MM.1S (cell line): ENCODE results near the gene TP73.

Experiments
- DNase-seq: peaks from one replicate; pipeline ENCODE4 v3.0.0-alpha.2; 2015
- H2AFZ ChIP-seq: fragments of 300-600 bp; sonication (generic); 2 replicates; pipeline ENCODE4 v1.6.0; 2016; ENCODE audit warnings: antibody characterized with exemption, low read length
- H3F3A ChIP-seq: fragments of 300-600 bp; sonication (generic); 2 replicates; pipeline ENCODE4 v1.6.1; 2016; ENCODE audit warnings: mild to moderate bottlenecking, antibody characterized with exemption, low read length, moderate library complexity, mixed read lengths; ENCODE audit not compliant: insufficient read depth
- H3K27ac ChIP-seq: fragments of 300-600 bp; sonication (generic); 2 replicates; pipeline ENCODE4 v1.5.1; 2016; ENCODE audit warnings: mild to moderate bottlenecking, low read length
- H3K27me3 ChIP-seq: fragments of 300-600 bp; sonication (generic); replicated peaks from 2 replicates; pipeline ENCODE4 v1.6.0; 2016; ENCODE audit warnings: low read length; ENCODE audit not compliant: insufficient read depth
- H3K36me3 ChIP-seq: fragments of 300-600 bp; sonication (generic); replicated peaks from 2 replicates; pipeline ENCODE4 v1.6.1; 2016; ENCODE audit warnings: mild to moderate bottlenecking, low read length, mixed read lengths; ENCODE audit not compliant: insufficient read depth
- H3K4me1 ChIP-seq: fragments of 300-600 bp; sonication (generic); 2 replicates; pipeline ENCODE4 v1.6.1; 2016; ENCODE audit warnings: low read length, mixed read lengths
- H3K4me2 ChIP-seq: fragments of 300-600 bp; sonication (generic); 2 replicates; pipeline ENCODE4 v1.6.0; 2016; ENCODE audit warnings: low read depth, low read length
- H3K4me3 ChIP-seq: fragments of 300-600 bp; sonication (generic); 2 replicates; pipeline ENCODE4 v1.5.1; 2016; ENCODE audit warnings: low read length, mixed read lengths
- H3K79me2 ChIP-seq: fragments of 300-600 bp; sonication (generic); 2 replicates; pipeline ENCODE4 v1.6.1; 2016; ENCODE audit warnings: mixed run types, low read length, mixed read lengths
- H3K9ac ChIP-seq: fragments of 300-600 bp; sonication (generic); 2 replicates; pipeline ENCODE4 v1.6.1; 2016; ENCODE audit warnings: low read length, mixed read lengths
- H3K9me2 ChIP-seq: fragments of 300-600 bp; sonication (generic); replicated peaks from 2 replicates; pipeline ENCODE4 v1.6.1; 2016; ENCODE audit warnings: mild to moderate bottlenecking, low read length, mixed read lengths; ENCODE audit not compliant: insufficient read depth
- H3K9me3 ChIP-seq: fragments of 300-600 bp; sonication (generic); replicated peaks from 2 replicates; pipeline ENCODE4 v1.6.1; 2016; ENCODE audit warnings: mild to moderate bottlenecking, low read length, mixed read lengths; ENCODE audit not compliant: insufficient read depth
- H4K20me1 ChIP-seq: fragments of 300-600 bp; sonication (generic); 2 replicates; pipeline ENCODE4 v1.6.1; 2016; ENCODE audit warnings: mild to moderate bottlenecking, low read length, moderate library complexity, mixed read lengths; ENCODE audit not compliant: insufficient read depth
- EZH2 ChIP-seq: fragments of 300-600 bp; sonication (generic); optimal IDR thresholded peaks from 2 replicates; pipeline ENCODE3; 2017; ENCODE audit warnings: low read depth, mild to moderate bottlenecking, antibody characterized with exemption, low read length, mixed read lengths
- EZH2phosphoT487 ChIP-seq: fragments of 300-600 bp; sonication (generic); IDR thresholded peaks from 2 replicates; pipeline ENCODE4 v1.6.1; 2018; ENCODE audit warnings: antibody characterized with exemption, low read length
- TF ChIP-seq, protein P1 (sequence below): fragments of 300-600 bp; sonication (generic); IDR thresholded peaks from 2 replicates; pipeline ENCODE4 v1.5.1; 2016; ENCODE audit warnings: antibody characterized with exemption, low read length, mixed read lengths

Gene TP73

GRCh38 chr1:3604468-3604974 is 47.8 kb upstream of the TP73 start:
- Histone ChIP-seq H3K9me2 (no peaks in the 10 kb centered on the region), H3K9me3 (no peaks in the 10 kb centered on the region), H3K4me3 (no peak overlapping the region), H3K36me3 (no peaks in the 10 kb centered on the region), H2AFZ (no peak overlapping the region), H3K27ac (no peak overlapping the region), H3K79me2 (no peaks in the 10 kb centered on the region), H3K4me2 (no peak overlapping the region), H3K27me3 (peaks cover 100% of the 10 kb centered on the region), H3K9ac (no peak overlapping the region), H3F3A (no peaks in the 10 kb centered on the region), H3K4me1 (no peaks in the 10 kb centered on the region), H4K20me1 (no peaks in the 10 kb centered on the region)
- no peak for TF ChIP-seq EZH2phosphoT487
- no peak for TF ChIP-seq EZH2
- TF ChIP-seq, protein P1, sequence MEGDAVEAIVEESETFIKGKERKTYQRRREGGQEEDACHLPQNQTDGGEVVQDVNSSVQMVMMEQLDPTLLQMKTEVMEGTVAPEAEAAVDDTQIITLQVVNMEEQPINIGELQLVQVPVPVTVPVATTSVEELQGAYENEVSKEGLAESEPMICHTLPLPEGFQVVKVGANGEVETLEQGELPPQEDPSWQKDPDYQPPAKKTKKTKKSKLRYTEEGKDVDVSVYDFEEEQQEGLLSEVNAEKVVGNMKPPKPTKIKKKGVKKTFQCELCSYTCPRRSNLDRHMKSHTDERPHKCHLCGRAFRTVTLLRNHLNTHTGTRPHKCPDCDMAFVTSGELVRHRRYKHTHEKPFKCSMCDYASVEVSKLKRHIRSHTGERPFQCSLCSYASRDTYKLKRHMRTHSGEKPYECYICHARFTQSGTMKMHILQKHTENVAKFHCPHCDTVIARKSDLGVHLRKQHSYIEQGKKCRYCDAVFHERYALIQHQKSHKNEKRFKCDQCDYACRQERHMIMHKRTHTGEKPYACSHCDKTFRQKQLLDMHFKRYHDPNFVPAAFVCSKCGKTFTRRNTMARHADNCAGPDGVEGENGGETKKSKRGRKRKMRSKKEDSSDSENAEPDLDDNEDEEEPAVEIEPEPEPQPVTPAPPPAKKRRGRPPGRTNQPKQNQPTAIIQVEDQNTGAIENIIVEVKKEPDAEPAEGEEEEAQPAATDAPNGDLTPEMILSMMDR = no peak
- DNase-seq = no peak

GRCh38 chr1:3604997-3605823 is 47.1 kb upstream of the TP73 start:
- H4K20me1 ChIP-seq = no peaks in the 10 kb centered on the region
- no peak overlapping the region for H3K9ac ChIP-seq
- no peaks in the 10 kb centered on the region for H3K9me3 ChIP-seq
- no peak for DNase-seq
- no peak for TF ChIP-seq EZH2
- no peaks in the 10 kb centered on the region for H3K79me2 ChIP-seq
- no peaks in the 10 kb centered on the region for H3K4me1 ChIP-seq
- no peak overlapping the region for H3K27ac ChIP-seq
- H3K27me3 ChIP-seq = peaks cover 100% of the 10 kb centered on the region
- H3K36me3 ChIP-seq = no peaks in the 10 kb centered on the region
- no peaks in the 10 kb centered on the region for H3F3A ChIP-seq
- H2AFZ ChIP-seq = no peak overlapping the region
- H3K4me2 ChIP-seq = no peak overlapping the region
- H3K4me3 ChIP-seq = no peak overlapping the region
- H3K9me2 ChIP-seq = no peaks in the 10 kb centered on the region

GRCh38 chr1:3606779-3607702 is 45.3 kb upstream of the TP73 start:
- H3K9ac ChIP-seq = no peak overlapping the region
- no peak overlapping the region for H3K4me2 ChIP-seq
- H3F3A ChIP-seq = no peaks in the 10 kb centered on the region
- no peak overlapping the region for H3K27ac ChIP-seq
- H3K9me2 ChIP-seq = no peaks in the 10 kb centered on the region
- no peaks in the 10 kb centered on the region for H3K4me1 ChIP-seq
- no peak overlapping the region for H3K4me3 ChIP-seq
- H3K79me2 ChIP-seq = no peaks in the 10 kb centered on the region
- no peak overlapping the region for H2AFZ ChIP-seq
- no peaks in the 10 kb centered on the region for H3K36me3 ChIP-seq
- TF ChIP-seq, protein P1 = no peak
- TF ChIP-seq EZH2phosphoT487 (no peak), EZH2 (no peak)
- DNase-seq = no peak
- no peaks in the 10 kb centered on the region for H4K20me1 ChIP-seq
- no peaks in the 10 kb centered on the region for H3K9me3 ChIP-seq
- H3K27me3 ChIP-seq = peaks cover 96% of the 10 kb centered on the region
